HepG2 (cell line): ENCODE measurements around the gene NMNAT3. TPM values are rescaled to one million over a fixed set of nuclear protein-coding genes. Genes with fewer than 3 reads are reported as not detected.
A peak's percentile ranks its signal among the peaks of the same experiment; 100 is the strongest.

ENCODE experiments used
- CBX5 ChIP-seq: sonication (generic); formaldehyde crosslinking; IDR thresholded peaks from 2 replicates; pipeline ENCODE4 v1.4.0; 2020; ENCODE audit warnings: missing genetic modification reagents, borderline replicate concordance
- CTCF ChIP-seq: sonication (generic); formaldehyde crosslinking; IDR thresholded peaks from 2 replicates; pipeline ENCODE4 v1.5.0; 2020; ENCODE audit warnings: mild to moderate bottlenecking, missing genetic modification reagents, moderate library complexity
- GMEB1 ChIP-seq: sonication (generic); formaldehyde crosslinking; IDR thresholded peaks from 2 replicates; pipeline ENCODE4 v1.5.1; 2020; ENCODE audit warnings: missing genetic modification reagents, mild to moderate bottlenecking, borderline replicate concordance
- HCFC1 ChIP-seq: fragments of 150-350 bp; IDR thresholded peaks from 2 replicates; pipeline ENCODE4 v1.6.1; 2014; ENCODE audit warnings: low read depth, low read length
- LCORL ChIP-seq, 2 experiments: fragments of 450-650 bp in 1 of 2; sonication (generic) in 1 of 2; formaldehyde crosslinking in 1 of 2; IDR thresholded peaks; 2 replicates each; pipeline versions ENCODE4 v1.5.0 to v1.6.1; 2017 to 2020; ENCODE audit warnings: antibody characterized with exemption in 1 of 2, missing genetic modification reagents in 1 of 2
- NKX3-1 ChIP-seq: sonication (generic); formaldehyde crosslinking; IDR thresholded peaks from 2 replicates; pipeline ENCODE4 v1.5.0; 2020; ENCODE audit warnings: missing genetic modification reagents
- PCBP1 ChIP-seq: fragments of 200-400 bp; formaldehyde crosslinking; IDR thresholded peaks from 2 replicates; pipeline ENCODE4 v1.6.1; 2017; ENCODE audit warnings: mild to moderate bottlenecking, low read depth, low read length, borderline replicate concordance
- PRMT3 ChIP-seq: sonication (generic); formaldehyde crosslinking; IDR thresholded peaks from 2 replicates; pipeline ENCODE4 v1.8.1; 2022; ENCODE audit warnings: low read depth, mild to moderate bottlenecking, moderate library complexity, missing genetic modification reagents, borderline replicate concordance
- SKIL ChIP-seq: sonication (generic); formaldehyde crosslinking; IDR thresholded peaks from 2 replicates; pipeline ENCODE4 v1.8.0; 2022; ENCODE audit warnings: missing genetic modification reagents, mild to moderate bottlenecking, moderate library complexity, borderline replicate concordance
- TEAD2 ChIP-seq: sonication (generic); formaldehyde crosslinking; IDR thresholded peaks from 2 replicates; pipeline ENCODE4 v1.9.0; 2021; ENCODE audit warnings: missing genetic modification reagents
- TFDP1 ChIP-seq: IDR thresholded peaks from 2 replicates; pipeline ENCODE4 v1.6.1; 2016; ENCODE audit warnings: missing compliant biosample characterization, missing genetic modification reagents, borderline replicate concordance
- ZNF180 ChIP-seq: sonication (generic); formaldehyde crosslinking; IDR thresholded peaks from 2 replicates; pipeline ENCODE4 v1.4.0; 2020; ENCODE audit warnings: low read depth, missing genetic modification reagents, borderline replicate concordance
- ZNF256 ChIP-seq: sonication (generic); formaldehyde crosslinking; conservative IDR thresholded peaks from 2 replicates; pipeline ENCODE4 v1.4.0; 2020; ENCODE audit warnings: missing genetic modification reagents
- ZNF333 ChIP-seq: sonication (generic); formaldehyde crosslinking; IDR thresholded peaks from 2 replicates; pipeline ENCODE4 v1.4.0; 2020; ENCODE audit warnings: mild to moderate bottlenecking, missing genetic modification reagents, borderline replicate concordance
- ZNF460 ChIP-seq: sonication (generic); formaldehyde crosslinking; IDR thresholded peaks from 2 replicates; pipeline ENCODE4 v1.5.1; 2020; ENCODE audit warnings: missing genetic modification reagents, mild to moderate bottlenecking, borderline replicate concordance
- ZNF580 ChIP-seq: IDR thresholded peaks from 2 replicates; pipeline ENCODE4 v1.6.1; 2016; ENCODE audit warnings: low read depth, borderline replicate concordance
- ZNF672 ChIP-seq: sonication (generic); formaldehyde crosslinking; IDR thresholded peaks from 2 replicates; pipeline ENCODE4 v1.8.1; 2022; ENCODE audit warnings: missing genetic modification reagents
- ZNF740 ChIP-seq: sonication (generic); formaldehyde crosslinking; IDR thresholded peaks from 2 replicates; pipeline ENCODE4 v1.4.0; 2020; ENCODE audit warnings: missing genetic modification reagents
- polyA plus RNA-seq, 8 experiments: library from polyadenylated mRNA; depleted of rRNA in 3 of 8; stranded (reverse) in 7 of 8; unstranded in 1 of 8; fragments of >200 nt; fragmentation: Illumina TruSeq in 4 of 8; extraction: Trizol in 4 of 8; gene quantifications; 2 replicates each; pipeline versions ENCODE4 v1.2.1 to v1.2.3, GENCODE V29; 2011 to 2016; ENCODE audit warnings: low read depth in 4 of 8, missing spikeins in 1 of 8, mixed read lengths in 1 of 8; ENCODE audit not compliant: insufficient read depth in 1 of 8
- total RNA-seq, 5 experiments: library from RNA; depleted of rRNA; stranded (reverse); fragments of >200 nt; fragmentation: Illumina TruSeq; extraction: Trizol; gene quantifications; 2 replicates each; pipeline ENCODE4 v1.2.3, GENCODE V29; 2016; ENCODE audit warnings: low read depth in 1 of 5

Gene NMNAT3
- total and polyA plus RNA-seq, 2 of the 13 experiments (the other 11 are each of a cell fraction or from before 2014, with no cell fraction given), result 6.1 to 7.0 TPM

GRCh38 chr3:139677388-139678155 is at the start of gene NMNAT3 (continued):
- TF ChIP-seq CBX5 (CRISPR knock-in tag), result no peak
- no peak for TF ChIP-seq NKX3-1 (CRISPR knock-in tag)
- TF ChIP-seq PRMT3 (CRISPR knock-in tag), result 0 out of 2 replicates have a peak, but pooled peaks have one; percentile 70
- TF ChIP-seq ZNF460, result no peak
- peak; percentile 66; the same call in 1 of the 2 replicates for TF ChIP-seq ZNF580 (CRISPR knock-in tag)
- no peak for TF ChIP-seq PCBP1
- no peak for TF ChIP-seq TEAD2 (CRISPR knock-in tag)
- peak; percentile 56 for TF ChIP-seq CTCF (CRISPR knock-in tag)
- no peak for TF ChIP-seq ZNF180 (CRISPR knock-in tag)
- TF ChIP-seq SKIL (CRISPR knock-in tag), result peak; percentile 51
- TF ChIP-seq ZNF256 (CRISPR knock-in tag), result no peak
- no peak; the same call in 1 of the 2 replicates for TF ChIP-seq ZNF333 (CRISPR knock-in tag)
- peak; percentile 15; the same call in 1 of the 2 replicates for TF ChIP-seq TFDP1 (CRISPR knock-in tag)
- TF ChIP-seq ZNF740, result no peak
- TF ChIP-seq GMEB1 (CRISPR knock-in tag), result peak; percentile 50; the same call in 1 of the 2 replicates
- TF ChIP-seq HCFC1, result no peak
- no peak for TF ChIP-seq ZNF672 (CRISPR knock-in tag)
- TF ChIP-seq LCORL (IDR thresholded peaks at IDR 0.05), result no peak
- peak; percentile 38 for TF ChIP-seq LCORL (CRISPR knock-in tag; IDR thresholded peaks at IDR 0.05)
